Activated CD4-positive, alpha-beta T cell treated with anti-CD3 and anti-CD28 coated beads, Interleukin-2, amount 50 U/mL, for 1 hour (primary cell): ENCODE measurements around the gene HNRNPUL1.
"Not testable (repeated sequence)": the region's sequence is repeated elsewhere in the genome, so short reads cannot be mapped to it uniquely, and the experiment has no call there.

Experiments
- DNase-seq: peaks from one replicate; pipeline ENCODE4 v3.0.0-alpha.2; 2020

The HNRNPUL1 gene

GRCh38 chr19:41278478-41278877, 14.3 kb downstream of the HNRNPUL1 start:
- DNase-seq = no peak

GRCh38 chr19:41288673-41289530, 24.7 kb downstream of the HNRNPUL1 start:
- no peak for DNase-seq

- DNase-seq = not testable (repeated sequence)
Measured at GRCh38 chr19:41289814-41290213, 25.6 kb downstream of the HNRNPUL1 start.

GRCh38 chr19:41294393-41294792, 30.2 kb downstream of the HNRNPUL1 start:
- DNase-seq = no peak

- DNase-seq = no peak
Measured at GRCh38 chr19:41295499-41295898, 31.3 kb downstream of the HNRNPUL1 start.

- no peak for DNase-seq
Measured at GRCh38 chr19:41296433-41296871, 32.3 kb downstream of the HNRNPUL1 start.

- DNase-seq = no peak
Measured at GRCh38 chr19:41297628-41298347, 33.6 kb downstream of the HNRNPUL1 start.

GRCh38 chr19:41298348-41298964, 34.3 kb downstream of the HNRNPUL1 start:
- DNase-seq = peak; percentile 61

- DNase-seq = no peak
Measured at GRCh38 chr19:41299046-41299754, 35.0 kb downstream of the HNRNPUL1 start.

- peak; percentile 61 for DNase-seq
Measured at GRCh38 chr19:41299755-41300089, 35.5 kb downstream of the HNRNPUL1 start.

- no peak for DNase-seq
Measured at GRCh38 chr19:41300555-41300954, 36.4 kb downstream of the HNRNPUL1 start.

- DNase-seq = peak; percentile 44
Measured at GRCh38 chr19:41302624-41303351, 38.6 kb downstream of the HNRNPUL1 start.

- DNase-seq = peak; percentile 42
Measured at GRCh38 chr19:41303954-41304353, 39.8 kb downstream of the HNRNPUL1 start.

GRCh38 chr19:41304706-41305483, 40.7 kb downstream of the HNRNPUL1 start:
- DNase-seq = no peak

GRCh38 chr19:41305927-41306793, 42.0 kb downstream of the HNRNPUL1 start:
- DNase-seq = no peak

- no peak for DNase-seq
Measured at GRCh38 chr19:41307090-41307875, 43.1 kb downstream of the HNRNPUL1 start.

GRCh38 chr19:41307954-41308449, 43.8 kb downstream of the HNRNPUL1 start:
- DNase-seq = no peak

GRCh38 chr19:41308450-41309179, 44.4 kb downstream of the HNRNPUL1 start:
- peak; percentile 97 for DNase-seq
